CD8-positive, alpha-beta memory T cell (primary cell): Measurements from ENCODE around the gene MAST4. TPM values are rescaled to one million over a fixed set of nuclear protein-coding genes. Genes with fewer than 3 reads are reported as not detected.
"Not testable (repeated sequence)": the region's sequence is repeated elsewhere in the genome, so short reads cannot be mapped to it uniquely, and the experiment has no call there.

Source experiments
- CTCF ChIA-PET: fragments of 350-600 bp; sonication (Branson Sonifier 250); formaldehyde crosslinking; loops from one replicate; lab custom pipeline; 2021; ENCODE audit warnings: antibody characterized with exemption; lab: Charles Lee
- POLR2A ChIA-PET: fragments of 350-600 bp; sonication (Branson Sonifier 250); formaldehyde crosslinking; loops from one replicate; lab custom pipeline; 2021; ENCODE audit warnings: antibody characterized with exemption; lab: Charles Lee
- DNase-seq, 5 donors: peaks; one replicate each; pipeline versions ENCODE4 v3.0.0 to v3.0.0-alpha.2; 2020 to 2022; ENCODE audit warnings: mixed read lengths in 1 of 5
- H3K27ac ChIP-seq: one replicate; pipeline ENCODE4 v1.7.0; 2013; ENCODE audit warnings: low read depth, mild to moderate bottlenecking, low read length, moderate library complexity
- H3K27me3 ChIP-seq: 2 replicates; pipeline ENCODE4 v1.7.0; 2013; ENCODE audit warnings: low read length, mild to moderate bottlenecking; ENCODE audit not compliant: insufficient read depth, poor library complexity, severe bottlenecking
- H3K36me3 ChIP-seq: 2 replicates; pipeline ENCODE4 v1.7.0; 2013; ENCODE audit warnings: mild to moderate bottlenecking, low read length, moderate library complexity; ENCODE audit not compliant: insufficient read depth
- H3K4me1 ChIP-seq: 2 replicates; pipeline ENCODE4 v1.7.0; 2013; ENCODE audit warnings: mild to moderate bottlenecking, low read length, moderate library complexity; ENCODE audit not compliant: insufficient read depth
- H3K4me3 ChIP-seq: 2 replicates; pipeline ENCODE4 v1.7.0; 2013; ENCODE audit warnings: mild to moderate bottlenecking, low read length
- H3K9me3 ChIP-seq: 2 replicates; pipeline ENCODE4 v1.7.0; 2013; ENCODE audit warnings: mild to moderate bottlenecking, low read length
- H3K27ac Mint-ChIP-seq, 8 donors: one replicate each; pipeline ENCODE4 v1.8.0; 2020 to 2021; ENCODE audit warnings: mixed read lengths in 8 of 8, mild to moderate bottlenecking in 6 of 8, inconsistent platforms in 3 of 8, moderate library complexity in 3 of 8
- H3K27me3 Mint-ChIP-seq, 2 donors: one replicate each; pipeline ENCODE4 v1.8.0; 2020 to 2021; ENCODE audit warnings: mixed read lengths in 2 of 2, mild to moderate bottlenecking in 1 of 2, moderate library complexity in 1 of 2
- H3K36me3 Mint-ChIP-seq, 3 donors: one replicate each; pipeline ENCODE4 v1.8.0; 2020 to 2021; ENCODE audit warnings: mixed read lengths in 3 of 3, inconsistent platforms in 1 of 3, mild to moderate bottlenecking in 1 of 3
- H3K4me1 Mint-ChIP-seq, 3 donors: one replicate each; pipeline ENCODE4 v1.8.0; 2020 to 2021; ENCODE audit warnings: mixed read lengths in 3 of 3, inconsistent platforms in 1 of 3, mild to moderate bottlenecking in 1 of 3
- H3K4me3 Mint-ChIP-seq, 7 donors: one replicate each; pipeline ENCODE4 v1.8.0; 2020 to 2021; ENCODE audit warnings: mixed read lengths in 7 of 7, mild to moderate bottlenecking in 6 of 7, moderate library complexity in 4 of 7, inconsistent platforms in 2 of 7
- H3K9me3 Mint-ChIP-seq, 5 donors: one replicate each; pipeline ENCODE4 v1.8.0; 2020 to 2022; ENCODE audit warnings: mixed read lengths in 5 of 5, mild to moderate bottlenecking in 3 of 5, moderate library complexity in 2 of 5, inconsistent platforms in 1 of 5
- polyA plus RNA-seq: library from polyadenylated mRNA; unstranded; fragments of 300-500 nt; fragmentation: Illumina TruSeq; gene quantifications from one replicate; pipeline ENCODE4 v1.2.3, GENCODE V29; 2021
- total RNA-seq, 2 experiments: library from RNA; stranded (reverse); gene quantifications; one replicate each; pipeline ENCODE4 v1.2.3, GENCODE V29; 2021

Gene MAST4
- total and polyA plus RNA-seq, 3 experiments from 2014 or later, result 5.0 to 7.2 (median 6.5) TPM

DNA sequence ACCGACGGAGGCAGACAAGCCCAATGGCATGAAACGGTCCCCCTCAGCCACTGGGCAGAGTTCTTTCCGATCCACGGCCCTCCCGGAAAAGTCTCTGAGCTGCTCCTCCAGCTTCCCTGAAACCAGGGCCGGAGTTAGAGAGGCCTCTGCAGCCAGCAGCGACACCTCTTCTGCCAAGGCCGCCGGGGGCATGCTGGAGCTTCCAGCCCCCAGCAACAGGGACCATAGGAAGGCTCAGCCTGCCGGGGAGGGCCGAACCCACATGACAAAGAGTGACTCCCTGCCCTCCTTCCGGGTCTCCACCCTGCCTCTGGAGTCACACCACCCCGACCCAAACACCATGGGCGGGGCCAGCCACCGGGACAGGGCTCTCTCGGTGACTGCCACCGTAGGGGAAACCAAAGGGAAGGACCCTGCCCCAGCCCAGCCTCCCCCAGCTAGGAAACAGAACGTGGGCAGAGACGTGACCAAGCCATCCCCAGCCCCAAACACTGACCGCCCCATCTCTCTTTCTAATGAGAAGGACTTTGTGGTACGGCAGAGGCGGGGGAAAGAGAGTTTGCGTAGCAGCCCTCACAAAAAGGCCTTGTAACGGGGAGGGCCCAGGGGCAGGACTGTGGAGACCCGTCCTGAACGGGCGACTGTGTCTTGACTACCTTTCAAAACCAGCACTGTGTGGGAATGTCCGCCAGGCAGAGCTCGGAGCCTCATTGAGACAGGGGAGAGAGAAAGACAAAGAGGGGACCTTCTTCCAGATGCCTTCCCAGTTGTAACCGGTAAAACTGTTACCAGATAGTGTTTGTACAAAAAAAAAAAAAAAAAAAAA, 570.5 kb downstream of the MAST4 start:
- Histone ChIP-seq H3K27me3 (no peaks in the 10 kb centered on the region), H3K36me3 (no peaks in the 10 kb centered on the region), H3K4me3 (peak overlapping the region; percentile 68), H3K27ac (peak overlapping the region; percentile 69), H3K9me3 (no peaks in the 10 kb centered on the region), H3K4me1 (peaks cover 60% of the 10 kb centered on the region)
- H3K4me1 Mint-ChIP-seq, result peaks cover 46 to 70% (median 58%) of the 10 kb centered on the region in 3 donors
- DNase-seq, result peak; percentile 50 to 83 (median 61)
- H3K36me3 Mint-ChIP-seq, result peaks cover 6 to 31% (median 8%) of the 10 kb centered on the region in 3 donors
- H3K9me3 Mint-ChIP-seq, result no peaks in the 10 kb centered on the region
- no peaks in the 10 kb centered on the region for H3K27me3 Mint-ChIP-seq
- H3K4me3 Mint-ChIP-seq, result peak overlapping the region; percentile 88 to 97 (median 95)
- CTCF ChIA-PET, result interaction anchor here (0.6 to 16.9 kb wide), 16 partner anchors 8 to 1653 kb away, joined by 3 to 342 read pairs (median 7); partner anchors contain the start of gene CD180
- POLR2A ChIA-PET, result interaction anchor here (0.7 to 4.5 kb wide), 9 partner anchors 9 to 1049 kb away, joined by 3 to 61 read pairs (median 3); partner anchors contain the start of gene PIK3R1
- H3K27ac Mint-ChIP-seq, result peak overlapping the region; percentile 96 to 100 (median 99)

DNA sequence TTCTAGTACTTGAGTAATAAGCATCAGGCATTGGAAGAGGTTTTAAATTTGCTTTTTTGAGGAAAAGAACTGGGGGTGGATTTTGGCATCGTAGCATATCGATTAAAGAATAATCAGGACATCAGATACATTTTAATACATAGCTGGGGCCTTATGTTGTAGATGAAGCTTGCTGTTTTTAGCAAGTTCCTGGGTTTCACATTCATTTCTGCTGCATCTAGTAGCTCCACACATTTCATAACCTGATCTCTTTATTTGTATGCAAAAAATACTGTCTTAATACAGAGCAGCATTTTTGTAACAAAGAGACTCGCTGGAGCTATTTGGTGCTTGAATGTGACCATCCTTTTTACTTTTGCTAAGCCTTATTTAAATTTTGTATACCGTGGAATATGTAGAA, 571.9 kb downstream of the MAST4 start:
- Mint-ChIP-seq H3K9me3 (no peaks in the 10 kb centered on the region), H3K27ac (peak overlapping the region; percentile 96 to 100 (median 99)), H3K4me1 (peaks cover 32 to 56% (median 44%) of the 10 kb centered on the region in 3 donors), H3K4me3 (peak overlapping the region in 6 of 7 donors; percentile 41 to 97 (median 92)), H3K36me3 (peaks cover 0 to 22% (median 4%) of the 10 kb centered on the region in 3 donors), H3K27me3 (no peaks in the 10 kb centered on the region)
- ChIA-PET CTCF (interaction anchor here (1.0 to 16.9 kb wide), 4 partner anchors 9 to 37 kb away, joined by 7 to 342 read pairs (median 14); no protein-coding TSS in a partner anchor), POLR2A (interaction anchor here (2.8 to 4.5 kb wide), 2 partner anchors 39 to 48 kb away, joined by 13 to 61 read pairs; no protein-coding TSS in a partner anchor)
- H3K4me1 ChIP-seq, result peaks cover 47% of the 10 kb centered on the region
- no peaks in the 10 kb centered on the region for H3K9me3 ChIP-seq
- H3K36me3 ChIP-seq, result no peaks in the 10 kb centered on the region
- no peak overlapping the region for H3K27ac ChIP-seq
- no peak for DNase-seq
- no peaks in the 10 kb centered on the region for H3K27me3 ChIP-seq
- H3K4me3 ChIP-seq, result no peak overlapping the region

DNA sequence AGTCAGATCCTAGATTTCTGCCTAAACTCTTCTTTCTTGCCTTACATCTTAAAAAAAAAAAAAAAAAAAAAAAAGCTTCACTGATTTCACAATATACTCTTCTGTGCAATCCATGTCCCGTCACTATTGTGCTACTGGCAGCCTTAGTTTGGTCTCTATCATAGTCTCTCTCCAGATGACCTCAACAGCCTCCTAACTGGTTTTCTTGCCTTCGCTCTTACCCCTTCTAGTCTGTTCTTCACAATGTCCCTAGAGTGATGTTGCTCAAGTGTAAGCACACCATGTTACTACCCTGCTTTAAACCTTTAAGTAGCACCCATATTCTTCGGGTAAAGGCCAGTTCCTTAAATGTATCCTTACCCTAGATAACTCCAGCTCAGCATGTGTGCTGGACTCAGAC, 574.6 kb downstream of the MAST4 start:
- Histone ChIP-seq H3K4me1 (peaks cover 34% of the 10 kb centered on the region), H3K36me3 (no peaks in the 10 kb centered on the region), H3K4me3 (no peak overlapping the region), H3K9me3 (no peaks in the 10 kb centered on the region), H3K27me3 (no peaks in the 10 kb centered on the region), H3K27ac (no peak overlapping the region)
- no peaks in the 10 kb centered on the region for H3K27me3 Mint-ChIP-seq
- ChIA-PET CTCF (interaction anchor here (0.8 to 16.9 kb wide), 3 partner anchors 8 to 34 kb away, joined by 3 to 342 read pairs (median 3); no protein-coding TSS in a partner anchor), POLR2A (interaction anchor here (0.5 kb wide), 1 partner anchor 50 kb away, joined by 3 read pairs; no protein-coding TSS in a partner anchor)
- peaks cover 0 to 4% (median 4%) of the 10 kb centered on the region in 5 donors for H3K9me3 Mint-ChIP-seq
- H3K4me3 Mint-ChIP-seq, result no peak overlapping the region
- H3K4me1 Mint-ChIP-seq, result peaks cover 28 to 35% (median 33%) of the 10 kb centered on the region in 3 donors
- H3K27ac Mint-ChIP-seq, result no peak overlapping the region
- no peak for DNase-seq
- H3K36me3 Mint-ChIP-seq, result peaks cover 3 to 5% (median 5%) of the 10 kb centered on the region in 3 donors

- H3K27ac Mint-ChIP-seq, POLR2A ChIA-PET, H3K27me3 Mint-ChIP-seq, H3K27ac ChIP-seq, H3K4me3 ChIP-seq, H3K4me3 Mint-ChIP-seq, DNase-seq, H3K9me3 ChIP-seq, H3K36me3 ChIP-seq, CTCF ChIA-PET, H3K27me3 ChIP-seq: not testable (repeated sequence)
- peaks cover 2 to 21% (median 10%) of the 10 kb centered on the region in 3 donors for H3K36me3 Mint-ChIP-seq
- H3K4me1 Mint-ChIP-seq, result peaks cover 8 to 28% (median 17%) of the 10 kb centered on the region in 3 donors
- H3K4me1 ChIP-seq, result peaks cover 16% of the 10 kb centered on the region
- peaks cover 11 to 27% (median 21%) of the 10 kb centered on the region in 5 donors for H3K9me3 Mint-ChIP-seq
These were observed 577.2 kb downstream of the MAST4 start for GRCh38 chr5:67173351-67173750.

DNA sequence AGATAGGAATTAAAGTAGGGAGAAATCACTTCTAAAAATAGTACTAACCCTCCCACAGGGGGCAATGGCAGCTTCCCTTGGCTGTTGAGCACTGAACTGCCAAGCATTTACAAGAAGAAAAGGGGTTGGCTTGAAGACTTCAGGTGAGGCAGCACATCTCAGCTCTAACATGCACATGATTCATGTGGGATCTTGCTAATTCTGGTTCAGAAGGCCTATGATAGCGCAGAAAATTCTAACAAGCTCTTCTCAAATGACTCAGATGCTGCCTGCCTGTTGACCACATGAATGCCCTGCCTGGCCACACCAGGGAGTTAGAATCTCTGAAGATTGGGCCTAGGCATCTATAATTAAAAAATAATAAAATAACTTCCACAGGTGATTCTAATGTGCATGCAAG, 577.8 kb downstream of the MAST4 start:
- Mint-ChIP-seq H3K27ac (no peak overlapping the region), H3K4me3 (no peak overlapping the region), H3K4me1 (peaks cover 5 to 25% (median 11%) of the 10 kb centered on the region in 3 donors), H3K27me3 (no peaks in the 10 kb centered on the region), H3K36me3 (peaks cover 2 to 25% (median 10%) of the 10 kb centered on the region in 3 donors), H3K9me3 (peaks cover 11 to 27% (median 22%) of the 10 kb centered on the region in 5 donors)
- CTCF ChIA-PET, result interaction anchor here (1.5 kb wide), 1 partner anchor 8 kb away, joined by 7 read pairs; no protein-coding TSS in a partner anchor
- H3K4me1 ChIP-seq, result peaks cover 10% of the 10 kb centered on the region
- H3K4me3 ChIP-seq, result no peak overlapping the region
- H3K36me3 ChIP-seq, result no peaks in the 10 kb centered on the region
- no peaks in the 10 kb centered on the region for H3K27me3 ChIP-seq
- POLR2A ChIA-PET, result no interaction called here
- H3K9me3 ChIP-seq, result peaks cover 10% of the 10 kb centered on the region
- DNase-seq, result no peak
- no peak overlapping the region for H3K27ac ChIP-seq

- peak overlapping the region; percentile 9 for H3K4me3 ChIP-seq
- Mint-ChIP-seq H3K4me1 (peaks cover 16 to 45% (median 19%) of the 10 kb centered on the region in 3 donors), H3K27ac (peak overlapping the region in 2 of 8 donors; percentile 15 to 54), H3K36me3 (peaks cover 2 to 25% (median 8%) of the 10 kb centered on the region in 3 donors), H3K4me3 (peak overlapping the region in 1 of 7 donors; percentile 13), H3K27me3 (no peaks in the 10 kb centered on the region), H3K9me3 (peaks cover 11 to 30% (median 22%) of the 10 kb centered on the region in 5 donors)
- no peaks in the 10 kb centered on the region for H3K27me3 ChIP-seq
- H3K4me1 ChIP-seq, result peaks cover 16% of the 10 kb centered on the region
- no peak overlapping the region for H3K27ac ChIP-seq
- no peaks in the 10 kb centered on the region for H3K36me3 ChIP-seq
- ChIA-PET CTCF (interaction anchor here (5.0 kb wide), 1 partner anchor 10 kb away, joined by 16 read pairs; no protein-coding TSS in a partner anchor), POLR2A (no interaction called here)
- peaks cover 10% of the 10 kb centered on the region for H3K9me3 ChIP-seq
- DNase-seq, result no peak
These were observed 580.7 kb downstream of the MAST4 start for GRCh38 chr5:67176936-67177335.

GRCh38 chr5:67178085-67178484, 581.9 kb downstream of the MAST4 start:
- H3K36me3 Mint-ChIP-seq, result peaks cover 2 to 25% (median 8%) of the 10 kb centered on the region in 3 donors
- POLR2A ChIA-PET, result interaction anchor here (0.7 kb wide), 1 partner anchor 11 kb away, joined by 3 read pairs; no protein-coding TSS in a partner anchor
- H3K4me1 ChIP-seq, result peaks cover 27% of the 10 kb centered on the region
- no peak overlapping the region for H3K27ac ChIP-seq
- H3K27me3 ChIP-seq, result no peaks in the 10 kb centered on the region
- no peak overlapping the region for H3K4me3 Mint-ChIP-seq
- peaks cover 22 to 56% (median 28%) of the 10 kb centered on the region in 3 donors for H3K4me1 Mint-ChIP-seq
- no peaks in the 10 kb centered on the region for H3K36me3 ChIP-seq
- peaks cover 10% of the 10 kb centered on the region for H3K9me3 ChIP-seq
- DNase-seq, result no peak
- CTCF ChIA-PET, result interaction anchor here (5.0 kb wide), 1 partner anchor 11 kb away, joined by 16 read pairs; no protein-coding TSS in a partner anchor
- H3K9me3 Mint-ChIP-seq, result peaks cover 11 to 30% (median 22%) of the 10 kb centered on the region in 5 donors
- H3K27me3 Mint-ChIP-seq, result no peaks in the 10 kb centered on the region
- no peak overlapping the region for H3K27ac Mint-ChIP-seq
- no peak overlapping the region for H3K4me3 ChIP-seq
